PC-3 (cell line): ENCODE data around the gene SMOC2.

Experiments
- EZH2 ChIP-seq: fragments of 300-600 bp; sonication (generic); IDR thresholded peaks from one replicate; pipeline ENCODE4 v1.6.1; 2017; ENCODE audit warnings: antibody characterized with exemption, mild to moderate bottlenecking, low read length; ENCODE audit not compliant: unreplicated experiment
- TF ChIP-seq, protein P1 (sequence below): fragments of 300-600 bp; sonication (generic); conservative IDR thresholded peaks from 2 replicates; pipeline ENCODE4 v1.5.1; 2017; ENCODE audit warnings: antibody characterized with exemption, low read depth, mild to moderate bottlenecking, low read length

DNA sequence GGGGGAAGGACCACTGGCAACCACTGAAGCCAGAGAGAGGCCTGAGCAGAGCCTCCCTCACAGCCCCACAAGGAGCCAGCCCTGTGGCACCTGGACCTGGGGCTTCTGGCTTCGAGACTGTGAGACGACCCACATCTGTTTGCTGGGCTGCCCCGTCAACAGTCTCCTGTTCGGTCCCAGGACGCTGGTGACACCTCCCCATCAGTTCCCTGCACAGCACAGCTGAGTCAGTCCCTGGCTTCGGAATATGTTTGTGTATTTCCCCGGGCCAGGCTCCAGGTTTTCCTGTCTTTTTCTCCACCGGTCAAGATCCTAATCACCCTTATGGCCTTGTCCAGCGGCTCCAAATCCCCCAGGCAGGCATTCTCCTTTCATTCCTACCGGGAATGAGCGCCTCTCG is 46.4 kb upstream of the SMOC2 start:
- TF ChIP-seq, protein P1, sequence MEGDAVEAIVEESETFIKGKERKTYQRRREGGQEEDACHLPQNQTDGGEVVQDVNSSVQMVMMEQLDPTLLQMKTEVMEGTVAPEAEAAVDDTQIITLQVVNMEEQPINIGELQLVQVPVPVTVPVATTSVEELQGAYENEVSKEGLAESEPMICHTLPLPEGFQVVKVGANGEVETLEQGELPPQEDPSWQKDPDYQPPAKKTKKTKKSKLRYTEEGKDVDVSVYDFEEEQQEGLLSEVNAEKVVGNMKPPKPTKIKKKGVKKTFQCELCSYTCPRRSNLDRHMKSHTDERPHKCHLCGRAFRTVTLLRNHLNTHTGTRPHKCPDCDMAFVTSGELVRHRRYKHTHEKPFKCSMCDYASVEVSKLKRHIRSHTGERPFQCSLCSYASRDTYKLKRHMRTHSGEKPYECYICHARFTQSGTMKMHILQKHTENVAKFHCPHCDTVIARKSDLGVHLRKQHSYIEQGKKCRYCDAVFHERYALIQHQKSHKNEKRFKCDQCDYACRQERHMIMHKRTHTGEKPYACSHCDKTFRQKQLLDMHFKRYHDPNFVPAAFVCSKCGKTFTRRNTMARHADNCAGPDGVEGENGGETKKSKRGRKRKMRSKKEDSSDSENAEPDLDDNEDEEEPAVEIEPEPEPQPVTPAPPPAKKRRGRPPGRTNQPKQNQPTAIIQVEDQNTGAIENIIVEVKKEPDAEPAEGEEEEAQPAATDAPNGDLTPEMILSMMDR, result no peak
- TF ChIP-seq EZH2, result no peak
